HCT116 (cell line): ENCODE results near the gene FAM193A. TPM values are rescaled to one million over a fixed set of nuclear protein-coding genes. Genes with fewer than 3 reads are reported as not detected.

ENCODE experiments used
- ATAC-seq: fragments of 200-7000 bp; cut with Tn5 transposase; 2 replicates; pipeline ENCODE4 v1.9.1; 2020; ENCODE audit warnings: mild to moderate bottlenecking, moderate library complexity
- BruUV-seq: library from RNA; stranded (reverse); fragments of 400-500 nt; replicated peaks from 2 replicates; lab custom pipeline; 2021; lab: Mats Ljungman, UMichigan
- CTCF ChIA-PET: fragments of 300-600 bp; sonication (Branson Sonifier 250); formaldehyde crosslinking; loops from one replicate; lab custom pipeline; 2021; ENCODE audit warnings: antibody characterized with exemption; lab: Charles Lee
- POLR2A ChIA-PET: fragments of 300-600, 350-600 bp; sonication (Branson Sonifier 250); formaldehyde crosslinking; loops from one replicate; lab custom pipeline; 2021; ENCODE audit warnings: antibody characterized with exemption; lab: Charles Lee
- RAD21 ChIA-PET, 2 experiments: fragments of 300-600 bp; sonication (Branson Sonifier 250); formaldehyde crosslinking; loops; one replicate each; lab custom pipeline; 2023; ENCODE audit warnings: low total read pairs in 2 of 2; ENCODE audit not compliant: uncharacterized antibody in 2 of 2, unreplicated experiment in 2 of 2, low non-redundant PET in 1 of 2; lab: Charles Lee
- DNase-seq: peaks from one replicate; pipeline ENCODE4 v3.0.0-alpha.2; 2010; ENCODE audit warnings: low read depth, low spot score
- H2AFZ ChIP-seq: fragments of 200-600 bp; shearing (Covaris generic), sonication (generic); 2 replicates; pipeline ENCODE4 v1.6.1; 2017; ENCODE audit warnings: low read depth, mixed run types, mixed read lengths, antibody characterized with exemption, low read length; ENCODE audit not compliant: poor library complexity, severe bottlenecking
- H3K27ac ChIP-seq: 2 replicates; pipeline ENCODE4 v1.5.1; 2012; ENCODE audit warnings: low read depth, low read length
- H3K27me3 ChIP-seq: fragments of 200-600 bp; sonication (generic); 2 replicates; pipeline ENCODE4 v1.6.1; 2016; ENCODE audit warnings: mixed run types, low read length, mixed read lengths; ENCODE audit not compliant: insufficient read depth
- H3K36me3 ChIP-seq, 2 experiments: fragments of 200-500 bp in 1 of 2; fragments of 200-600 bp in 1 of 2; sonication (Bioruptor generic) in 1 of 2; sonication (generic) in 1 of 2; 2 replicates each; pipeline versions ENCODE4 v1.5.1 to v1.6.1; 2014 to 2016; ENCODE audit warnings: low read length in 2 of 2, inconsistent platforms in 1 of 2, mixed read lengths in 1 of 2, mixed run types in 1 of 2; ENCODE audit not compliant: insufficient read depth in 2 of 2, control insufficient read depth in 1 of 2
- H3K4me1 ChIP-seq, 2 experiments: fragments of 200-600 bp in 1 of 2; sonication (generic) in 1 of 2; 2 replicates each; pipeline versions ENCODE4 v1.5.1 to v1.6.1; 2012 to 2017; ENCODE audit warnings: low read length in 2 of 2, inconsistent platforms in 1 of 2, mild to moderate bottlenecking in 1 of 2, mixed read lengths in 1 of 2, mixed run types in 1 of 2, moderate library complexity in 1 of 2; ENCODE audit not compliant: insufficient read depth in 2 of 2, control insufficient read depth in 1 of 2
- H3K4me2 ChIP-seq: fragments of 200-600 bp; sonication (generic); 2 replicates; pipeline ENCODE4 v1.6.1; 2017; ENCODE audit warnings: mixed run types, low read length, mixed read lengths
- H3K4me3 ChIP-seq, 2 experiments: fragments of 200-600 bp in 1 of 2; sonication (generic) in 1 of 2; replicated peaks in 1 of 2; 2 replicates each; pipeline ENCODE4 v1.5.1; 2011 to 2016; ENCODE audit warnings: low read length in 2 of 2, control low read depth in 1 of 2, low read depth in 1 of 2, mild to moderate bottlenecking in 1 of 2, mixed read lengths in 1 of 2, mixed run types in 1 of 2
- H3K79me2 ChIP-seq: fragments of 200-600 bp; sonication (generic); 2 replicates; pipeline ENCODE4 v1.6.1; 2017; ENCODE audit warnings: mild to moderate bottlenecking, mixed run types, low read length, moderate library complexity, mixed read lengths; ENCODE audit not compliant: insufficient read depth
- H3K9ac ChIP-seq: fragments of 200-600 bp; sonication (generic); 2 replicates; pipeline ENCODE4 v1.6.1; 2016; ENCODE audit warnings: low read length, mixed read lengths
- H3K9me2 ChIP-seq: fragments of 200-600 bp; sonication (generic), shearing (Covaris generic); 2 replicates; pipeline ENCODE4 v1.6.1; 2017; ENCODE audit warnings: mixed run types, mild to moderate bottlenecking, moderate library complexity; ENCODE audit not compliant: insufficient read depth
- H3K9me3 ChIP-seq, 2 experiments: fragments of 200-500 bp in 1 of 2; fragments of 200-600 bp in 1 of 2; sonication (Bioruptor generic) in 1 of 2; sonication (generic) in 1 of 2; 2 replicates each; pipeline ENCODE4 v1.6.1; 2014 to 2017; ENCODE audit warnings: low read length in 2 of 2, mixed read lengths in 2 of 2, inconsistent platforms in 1 of 2, low read depth in 1 of 2, mild to moderate bottlenecking in 1 of 2, mixed run types in 1 of 2, moderate library complexity in 1 of 2; ENCODE audit not compliant: control insufficient read depth in 1 of 2, insufficient read depth in 1 of 2
- H4K20me1 ChIP-seq: fragments of 200-600 bp; sonication (generic), shearing (Covaris generic); 2 replicates; pipeline ENCODE4 v1.6.1; 2017; ENCODE audit warnings: mixed run types, mild to moderate bottlenecking, moderate library complexity; ENCODE audit not compliant: insufficient read depth
- CBX3 ChIP-seq: IDR thresholded peaks from 2 replicates; pipeline ENCODE4 v1.6.1; 2012; ENCODE audit warnings: low read depth
- CEBPB ChIP-seq: IDR thresholded peaks from 2 replicates; pipeline ENCODE4 v1.6.1; 2012; ENCODE audit warnings: low read depth
- CTCF ChIP-seq, 3 experiments: fragments of 200-600 bp in 1 of 3; sonication (generic) in 1 of 3; IDR thresholded peaks in 2 of 3; conservative IDR thresholded peaks in 1 of 3; 2 replicates each; pipeline ENCODE4 v1.5.1; 2012 to 2017; ENCODE audit warnings: low read depth in 2 of 3, low read length in 2 of 3, antibody characterized with exemption in 1 of 3, borderline replicate concordance in 1 of 3, control low read depth in 1 of 3, mild to moderate bottlenecking in 1 of 3, mixed read lengths in 1 of 3, mixed run types in 1 of 3, moderate library complexity in 1 of 3; ENCODE audit not compliant: insufficient read depth in 1 of 3
- EGR1 ChIP-seq: IDR thresholded peaks from 2 replicates; pipeline ENCODE4 v1.6.1; 2012; ENCODE audit warnings: low read depth
- ELF1 ChIP-seq: IDR thresholded peaks from 2 replicates; pipeline ENCODE4 v1.6.1; 2012; ENCODE audit warnings: low read depth, borderline replicate concordance
- EZH2 ChIP-seq: fragments of 200-600 bp; sonication (generic); IDR thresholded peaks from 2 replicates; pipeline ENCODE4 v1.6.1; 2017; ENCODE audit warnings: antibody characterized with exemption, mixed run types
- EZH2phosphoT487 ChIP-seq: fragments of 200-600 bp; IDR thresholded peaks from 2 replicates; pipeline ENCODE4 v1.6.1; 2018; ENCODE audit warnings: antibody characterized with exemption, borderline replicate concordance
- FOSL1 ChIP-seq: IDR thresholded peaks from 2 replicates; pipeline ENCODE4 v1.6.1; 2012; ENCODE audit warnings: low read depth
- JUND ChIP-seq: IDR thresholded peaks from 2 replicates; pipeline ENCODE4 v1.6.1; 2012
- POLR2A ChIP-seq: IDR thresholded peaks from 2 replicates; pipeline ENCODE4 v1.7.0; 2011; ENCODE audit warnings: borderline replicate concordance; ENCODE audit not compliant: insufficient read depth, insufficient read length; ENCODE audit errors: extremely low read depth
- POLR2AphosphoS5 ChIP-seq: IDR thresholded peaks from 2 replicates; pipeline ENCODE4 v1.6.1; 2011; ENCODE audit warnings: mild to moderate bottlenecking, low read depth, low read length, moderate library complexity
- RAD21 ChIP-seq: IDR thresholded peaks from 2 replicates; pipeline ENCODE4 v1.6.1; 2012; ENCODE audit warnings: low read depth, mild to moderate bottlenecking
- REST ChIP-seq: IDR thresholded peaks from 2 replicates; pipeline ENCODE4 v1.6.1; 2012; ENCODE audit warnings: low read depth
- SP1 ChIP-seq: IDR thresholded peaks from 2 replicates; pipeline ENCODE4 v1.6.1; 2012; ENCODE audit warnings: low read depth
- TCF7L2 ChIP-seq: IDR thresholded peaks from 2 replicates; pipeline ENCODE4 v1.7.0; 2011; ENCODE audit warnings: borderline replicate concordance, inconsistent platforms; ENCODE audit not compliant: insufficient read depth, insufficient read length; ENCODE audit errors: extremely low read depth
- YY1 ChIP-seq: IDR thresholded peaks from 2 replicates; pipeline ENCODE4 v1.6.1; 2011; ENCODE audit warnings: low read length, low read depth, moderate library complexity, mild to moderate bottlenecking; ENCODE audit not compliant: insufficient replicate concordance; ENCODE audit errors: extremely low read depth
- ZFX ChIP-seq: fragments of 450-650 bp; IDR thresholded peaks from 2 replicates; pipeline ENCODE4 v1.6.1; 2017
- ZNF274 ChIP-seq: fragments of 200-500 bp; sonication (Bioruptor generic); IDR thresholded peaks from 2 replicates; pipeline ENCODE4 v1.6.1; 2014; ENCODE audit warnings: mild to moderate bottlenecking, low read depth, low read length, inconsistent platforms
- intact Hi-C: fragments of 100-400 bp; cut with micrococcal nuclease; formaldehyde crosslinking; loops from 2 replicates; pipeline ENCODE4 v1.10.0; 2022
- total RNA-seq: library from RNA; stranded (reverse); gene quantifications from one replicate; pipeline ENCODE4 v1.2.1, GENCODE V29; 2021; ENCODE audit not compliant: unreplicated experiment
- TF ChIP-seq, protein P1 (sequence below): IDR thresholded peaks from 2 replicates; pipeline ENCODE4 v1.6.1; 2012
- TF ChIP-seq, protein P2 (sequence below): IDR thresholded peaks from 2 replicates; pipeline ENCODE4 v1.6.1; 2011; ENCODE audit warnings: mild to moderate bottlenecking, low read length, moderate library complexity; ENCODE audit not compliant: insufficient replicate concordance; ENCODE audit errors: extremely low read depth

FAM193A gene
- total RNA-seq, 1 experiment from 2014 or later, result 15.7 TPM

- ChIA-PET POLR2A (no interaction called here), CTCF (no interaction called here)
- Histone ChIP-seq H3K27me3 (no peaks in the 10 kb centered on the region), H3K4me2 (no peak overlapping the region), H3K4me3 (no peak overlapping the region), H3K9me2 (no peaks in the 10 kb centered on the region), H3K27ac (no peak overlapping the region), H3K36me3 (no peaks in the 10 kb centered on the region), H3K4me1 (peaks cover 0 to 6% of the 10 kb centered on the region in 2 experiments; a peak in 1 of 4 replicates), H2AFZ (no peak overlapping the region), H3K9ac (no peak overlapping the region), H3K79me2 (peaks cover 92% of the 10 kb centered on the region), H3K9me3 (no peaks in the 10 kb centered on the region), H4K20me1 (0 out of 2 replicates have a peak, but pooled peaks cover 4% of the 10 kb centered on the region)
- ATAC-seq (no peak), DNase-seq (no peak)
- no TSS peak for BruUV-seq
- no peak for TF ChIP-seq RAD21
- TF ChIP-seq EGR1, result no peak
- TF ChIP-seq EZH2phosphoT487, result no peak
- TF ChIP-seq, protein P1, sequence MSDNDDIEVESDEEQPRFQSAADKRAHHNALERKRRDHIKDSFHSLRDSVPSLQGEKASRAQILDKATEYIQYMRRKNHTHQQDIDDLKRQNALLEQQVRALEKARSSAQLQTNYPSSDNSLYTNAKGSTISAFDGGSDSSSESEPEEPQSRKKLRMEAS, result no peak
- no peak for TF ChIP-seq EZH2
- TF ChIP-seq CTCF (IDR thresholded peaks at IDR 0.05 in 2 of 3, conservative IDR thresholded peaks at IDR 0.05 in 1 of 3; ENCODE audit: borderline replicate concordance in 1 of 3, insufficient read depth in 1 of 3, low read depth in 2 of 3, low read length in 2 of 3), result no peak
- TF ChIP-seq CBX3, result no peak
- TF ChIP-seq YY1, result no peak
- no peak for TF ChIP-seq TCF7L2
- TF ChIP-seq, protein P2, sequence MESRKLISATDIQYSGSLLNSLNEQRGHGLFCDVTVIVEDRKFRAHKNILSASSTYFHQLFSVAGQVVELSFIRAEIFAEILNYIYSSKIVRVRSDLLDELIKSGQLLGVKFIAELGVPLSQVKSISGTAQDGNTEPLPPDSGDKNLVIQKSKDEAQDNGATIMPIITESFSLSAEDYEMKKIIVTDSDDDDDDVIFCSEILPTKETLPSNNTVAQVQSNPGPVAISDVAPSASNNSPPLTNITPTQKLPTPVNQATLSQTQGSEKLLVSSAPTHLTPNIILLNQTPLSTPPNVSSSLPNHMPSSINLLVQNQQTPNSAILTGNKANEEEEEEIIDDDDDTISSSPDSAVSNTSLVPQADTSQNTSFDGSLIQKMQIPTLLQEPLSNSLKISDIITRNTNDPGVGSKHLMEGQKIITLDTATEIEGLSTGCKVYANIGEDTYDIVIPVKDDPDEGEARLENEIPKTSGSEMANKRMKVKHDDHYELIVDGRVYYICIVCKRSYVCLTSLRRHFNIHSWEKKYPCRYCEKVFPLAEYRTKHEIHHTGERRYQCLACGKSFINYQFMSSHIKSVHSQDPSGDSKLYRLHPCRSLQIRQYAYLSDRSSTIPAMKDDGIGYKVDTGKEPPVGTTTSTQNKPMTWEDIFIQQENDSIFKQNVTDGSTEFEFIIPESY, result no peak
- no peak for TF ChIP-seq POLR2A
- no peak for TF ChIP-seq JUND
- no peak for TF ChIP-seq FOSL1
- no peak for TF ChIP-seq CEBPB
- no peak for TF ChIP-seq SP1
- TF ChIP-seq ELF1, result no peak
- TF ChIP-seq REST, result no peak
- TF ChIP-seq ZFX, result no peak
- TF ChIP-seq POLR2AphosphoS5, result no peak
- TF ChIP-seq ZNF274, result no peak
- TF ChIP-seq, all 23 proteins: peak for 0
- RAD21 ChIA-PET, result no interaction called here
- intact Hi-C loops, result no loop called here
Observed at GRCh38 chr4:2570036-2570435, 33.6 kb downstream of the FAM193A start.
